GM23338 (cell line): Measurements from ENCODE around the gene LMBR1. TPM values are rescaled to one million over a fixed set of nuclear protein-coding genes. Genes with fewer than 3 reads are reported as not detected.

Experiments used
- ATAC-seq: fragments of 200-7000 bp; cut with Tn5 transposase; 3 replicates; pipeline ENCODE4 v1.9.1; 2020
- DNase-seq: peaks from one replicate; pipeline ENCODE4 v3.0.0-alpha.2; 2015; ENCODE audit warnings: low spot score
- H2AFZ ChIP-seq: fragments of 200-600 bp; sonication (generic); 2 replicates; pipeline ENCODE4 v1.8.0; 2016; ENCODE audit warnings: antibody characterized with exemption, mild to moderate bottlenecking, moderate library complexity
- H3F3A ChIP-seq: fragments of 200-600 bp; sonication (generic); replicated peaks from 2 replicates; pipeline ENCODE4 v1.8.0; 2017; ENCODE audit warnings: antibody characterized with exemption, mixed run types, low read depth
- H3K27ac ChIP-seq: fragments of 200-600 bp; sonication (generic); 2 replicates; pipeline ENCODE4 v1.6.1; 2016; ENCODE audit warnings: low read depth
- H3K27me3 ChIP-seq: fragments of 200-600 bp; sonication (generic); 2 replicates; pipeline ENCODE4 v1.8.0; 2016; ENCODE audit warnings: mild to moderate bottlenecking, mixed run types, moderate library complexity; ENCODE audit not compliant: insufficient read depth
- H3K36me3 ChIP-seq: fragments of 200-600 bp; sonication (generic); 2 replicates; pipeline ENCODE4 v1.8.0; 2016; ENCODE audit warnings: mild to moderate bottlenecking; ENCODE audit not compliant: insufficient read depth
- H3K4me1 ChIP-seq: fragments of 200-600 bp; sonication (generic); 2 replicates; pipeline ENCODE4 v1.8.0; 2016; ENCODE audit warnings: mild to moderate bottlenecking, moderate library complexity; ENCODE audit not compliant: insufficient read depth
- H3K4me2 ChIP-seq: fragments of 200-600 bp; sonication (generic); 2 replicates; pipeline ENCODE4 v1.7.1; 2017; ENCODE audit warnings: mixed run types
- H3K4me3 ChIP-seq: fragments of 200-600 bp; sonication (generic); 2 replicates; pipeline ENCODE4 v1.6.1; 2016; ENCODE audit warnings: mixed run types
- H3K79me2 ChIP-seq: fragments of 200-600 bp; sonication (generic); replicated peaks from 2 replicates; pipeline ENCODE4 v1.8.0; 2017; ENCODE audit warnings: mild to moderate bottlenecking; ENCODE audit not compliant: insufficient read depth
- H3K9me2 ChIP-seq: fragments of 200-600 bp; sonication (generic); 2 replicates; pipeline ENCODE4 v1.8.0; 2017; ENCODE audit not compliant: insufficient read depth
- H4K20me1 ChIP-seq: fragments of 200-600 bp; sonication (generic); replicated peaks from 2 replicates; pipeline ENCODE4 v1.8.0; 2017; ENCODE audit warnings: mild to moderate bottlenecking; ENCODE audit not compliant: insufficient read depth
- H3K27ac Mint-ChIP-seq: 2 replicates; pipeline ENCODE4 v1.8.0; 2020; ENCODE audit warnings: inconsistent platforms, mild to moderate bottlenecking, moderate library complexity, mixed read lengths
- H3K27me3 Mint-ChIP-seq: 3 replicates; pipeline ENCODE4 v1.8.0; 2022; ENCODE audit warnings: low read depth, mild to moderate bottlenecking, moderate library complexity, mixed read lengths, inconsistent platforms; ENCODE audit not compliant: insufficient read depth, poor library complexity
- H3K36me3 Mint-ChIP-seq: 3 replicates; pipeline ENCODE4 v1.8.0; 2021; ENCODE audit warnings: low read depth, mild to moderate bottlenecking, inconsistent platforms, moderate library complexity, mixed read lengths
- H3K4me1 Mint-ChIP-seq: 3 replicates; pipeline ENCODE4 v1.8.0; 2020; ENCODE audit warnings: mild to moderate bottlenecking, inconsistent platforms, mixed read lengths
- H3K4me3 Mint-ChIP-seq: 3 replicates; pipeline ENCODE4 v1.8.0; 2021; ENCODE audit warnings: moderate library complexity, mild to moderate bottlenecking, inconsistent platforms, mixed read lengths
- H3K9me3 Mint-ChIP-seq: 3 replicates; pipeline ENCODE4 v1.8.0; 2020; ENCODE audit warnings: moderate library complexity, mild to moderate bottlenecking, inconsistent platforms, mixed read lengths
- CREB1 ChIP-seq: fragments of 250-450 bp; sonication (Bioruptor Pico); IDR thresholded peaks from 2 replicates; pipeline ENCODE4 v1.5.0; 2020; ENCODE audit warnings: low read depth, mild to moderate bottlenecking, moderate library complexity
- ETS1 ChIP-seq: IDR thresholded peaks from 2 replicates; pipeline ENCODE4 v1.6.1; 2016; ENCODE audit warnings: antibody characterized with exemption
- EZH2 ChIP-seq: fragments of 200-600 bp; sonication (generic); IDR thresholded peaks from one replicate; pipeline ENCODE4 v1.8.0; 2017; ENCODE audit warnings: antibody characterized with exemption, mild to moderate bottlenecking, low read depth; ENCODE audit not compliant: unreplicated experiment
- EZH2phosphoT487 ChIP-seq: fragments of 200-600 bp; sonication (generic); IDR thresholded peaks from one replicate; pipeline ENCODE4 v1.8.1; 2018; ENCODE audit warnings: antibody characterized with exemption; ENCODE audit not compliant: unreplicated experiment
- JUNB ChIP-seq: IDR thresholded peaks from one replicate; pipeline ENCODE4 v1.6.1; 2016; ENCODE audit warnings: antibody characterized with exemption; ENCODE audit not compliant: unreplicated experiment
- NANOG ChIP-seq: IDR thresholded peaks from 2 replicates; pipeline ENCODE4 v1.6.1; 2016; ENCODE audit warnings: antibody characterized with exemption, borderline replicate concordance
- POLR2AphosphoS5 ChIP-seq: IDR thresholded peaks from 2 replicates; pipeline ENCODE4 v1.6.1; 2016; ENCODE audit warnings: antibody characterized with exemption, low read depth
- REST ChIP-seq: IDR thresholded peaks from one replicate; pipeline ENCODE4 v1.6.1; 2018; ENCODE audit warnings: antibody characterized with exemption; ENCODE audit not compliant: unreplicated experiment
- STAT1 ChIP-seq: IDR thresholded peaks from one replicate; pipeline ENCODE4 v1.6.1; 2016; ENCODE audit warnings: antibody characterized with exemption; ENCODE audit not compliant: unreplicated experiment
- ZNF114 ChIP-seq: fragments of 250-450 bp; sonication (Bioruptor Pico); IDR thresholded peaks from 2 replicates; pipeline ENCODE4 v1.5.0; 2020; ENCODE audit warnings: mild to moderate bottlenecking, moderate library complexity
- ZNF331 ChIP-seq: fragments of 250-450 bp; sonication (Bioruptor Pico); IDR thresholded peaks from 2 replicates; pipeline ENCODE4 v1.5.0; 2020; ENCODE audit warnings: low read depth, mild to moderate bottlenecking, moderate library complexity
- polyA plus RNA-seq: library from polyadenylated mRNA; unstranded; fragments of >200 nt; fragmentation: Nextera tagmentation; extraction: Ambion mirVana; gene quantifications from 2 replicates; pipeline ENCODE4 v1.2.1, GENCODE V29; 2016
- total RNA-seq: library from RNA; depleted of rRNA; stranded (reverse); fragments of >200 nt; shearing (Covaris generic); gene quantifications from 2 replicates; pipeline ENCODE4 v1.2.3, GENCODE V29; 2014
- TF ChIP-seq, protein P1 (sequence below), 2 experiments: fragments of 200-600 bp in 1 of 2; sonication (generic) in 1 of 2; conservative IDR thresholded peaks; 2 replicates each; pipeline versions ENCODE4 v1.5.1 to v1.6.1; 2016 to 2017; ENCODE audit warnings: antibody characterized with exemption in 2 of 2, low read depth in 2 of 2, mild to moderate bottlenecking in 2 of 2, moderate library complexity in 1 of 2
- TF ChIP-seq, protein P2 (sequence below): fragments of 250-450 bp; sonication (Bioruptor Pico); IDR thresholded peaks from 2 replicates; pipeline ENCODE4 v1.5.0; 2020; ENCODE audit warnings: mild to moderate bottlenecking, moderate library complexity

LMBR1 gene
- total and polyA plus RNA-seq, 2 experiments from 2014 or later: 21.8 to 90.1 TPM

DNA sequence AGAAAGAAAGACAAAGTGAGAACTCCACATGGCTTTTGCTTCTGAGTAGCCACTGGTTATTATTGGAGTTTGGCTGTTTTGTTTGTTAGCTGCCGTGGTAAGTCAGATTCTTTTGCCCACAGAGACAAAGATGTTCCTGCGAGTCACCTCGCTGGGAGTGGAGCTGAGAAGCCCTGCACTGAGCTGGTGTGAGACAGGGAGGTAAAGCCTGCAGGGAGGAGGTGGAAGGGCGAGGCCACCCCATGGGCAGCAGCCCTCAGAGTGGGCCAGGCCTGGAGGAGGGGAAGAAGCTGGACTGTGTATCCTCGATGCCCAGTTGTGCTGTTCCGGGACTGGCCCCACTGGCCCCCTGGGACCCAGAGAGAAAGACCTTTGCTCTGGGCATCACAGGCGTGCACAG lies 42.3 kb upstream of the LMBR1 start:
- peaks cover under 1% of the 10 kb centered on the region; the same call in 1 of the 3 replicates for H3K9me3 Mint-ChIP-seq
- H3K27ac Mint-ChIP-seq: no peak overlapping the region
- no peaks in the 10 kb centered on the region for H4K20me1 ChIP-seq
- H3K9me2 ChIP-seq: no peaks in the 10 kb centered on the region
- TF ChIP-seq NANOG: no peak
- TF ChIP-seq ETS1: no peak
- TF ChIP-seq JUNB: no peak
- no peak for TF ChIP-seq POLR2AphosphoS5
- no peak for TF ChIP-seq ZNF331 (CRISPR knock-in tag)
- no peak for TF ChIP-seq STAT1
- TF ChIP-seq, protein P1, sequence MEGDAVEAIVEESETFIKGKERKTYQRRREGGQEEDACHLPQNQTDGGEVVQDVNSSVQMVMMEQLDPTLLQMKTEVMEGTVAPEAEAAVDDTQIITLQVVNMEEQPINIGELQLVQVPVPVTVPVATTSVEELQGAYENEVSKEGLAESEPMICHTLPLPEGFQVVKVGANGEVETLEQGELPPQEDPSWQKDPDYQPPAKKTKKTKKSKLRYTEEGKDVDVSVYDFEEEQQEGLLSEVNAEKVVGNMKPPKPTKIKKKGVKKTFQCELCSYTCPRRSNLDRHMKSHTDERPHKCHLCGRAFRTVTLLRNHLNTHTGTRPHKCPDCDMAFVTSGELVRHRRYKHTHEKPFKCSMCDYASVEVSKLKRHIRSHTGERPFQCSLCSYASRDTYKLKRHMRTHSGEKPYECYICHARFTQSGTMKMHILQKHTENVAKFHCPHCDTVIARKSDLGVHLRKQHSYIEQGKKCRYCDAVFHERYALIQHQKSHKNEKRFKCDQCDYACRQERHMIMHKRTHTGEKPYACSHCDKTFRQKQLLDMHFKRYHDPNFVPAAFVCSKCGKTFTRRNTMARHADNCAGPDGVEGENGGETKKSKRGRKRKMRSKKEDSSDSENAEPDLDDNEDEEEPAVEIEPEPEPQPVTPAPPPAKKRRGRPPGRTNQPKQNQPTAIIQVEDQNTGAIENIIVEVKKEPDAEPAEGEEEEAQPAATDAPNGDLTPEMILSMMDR (conservative IDR thresholded peaks at IDR 0.05; ENCODE audit: low read depth in 2 of 2): no peak
- TF ChIP-seq, protein P2, sequence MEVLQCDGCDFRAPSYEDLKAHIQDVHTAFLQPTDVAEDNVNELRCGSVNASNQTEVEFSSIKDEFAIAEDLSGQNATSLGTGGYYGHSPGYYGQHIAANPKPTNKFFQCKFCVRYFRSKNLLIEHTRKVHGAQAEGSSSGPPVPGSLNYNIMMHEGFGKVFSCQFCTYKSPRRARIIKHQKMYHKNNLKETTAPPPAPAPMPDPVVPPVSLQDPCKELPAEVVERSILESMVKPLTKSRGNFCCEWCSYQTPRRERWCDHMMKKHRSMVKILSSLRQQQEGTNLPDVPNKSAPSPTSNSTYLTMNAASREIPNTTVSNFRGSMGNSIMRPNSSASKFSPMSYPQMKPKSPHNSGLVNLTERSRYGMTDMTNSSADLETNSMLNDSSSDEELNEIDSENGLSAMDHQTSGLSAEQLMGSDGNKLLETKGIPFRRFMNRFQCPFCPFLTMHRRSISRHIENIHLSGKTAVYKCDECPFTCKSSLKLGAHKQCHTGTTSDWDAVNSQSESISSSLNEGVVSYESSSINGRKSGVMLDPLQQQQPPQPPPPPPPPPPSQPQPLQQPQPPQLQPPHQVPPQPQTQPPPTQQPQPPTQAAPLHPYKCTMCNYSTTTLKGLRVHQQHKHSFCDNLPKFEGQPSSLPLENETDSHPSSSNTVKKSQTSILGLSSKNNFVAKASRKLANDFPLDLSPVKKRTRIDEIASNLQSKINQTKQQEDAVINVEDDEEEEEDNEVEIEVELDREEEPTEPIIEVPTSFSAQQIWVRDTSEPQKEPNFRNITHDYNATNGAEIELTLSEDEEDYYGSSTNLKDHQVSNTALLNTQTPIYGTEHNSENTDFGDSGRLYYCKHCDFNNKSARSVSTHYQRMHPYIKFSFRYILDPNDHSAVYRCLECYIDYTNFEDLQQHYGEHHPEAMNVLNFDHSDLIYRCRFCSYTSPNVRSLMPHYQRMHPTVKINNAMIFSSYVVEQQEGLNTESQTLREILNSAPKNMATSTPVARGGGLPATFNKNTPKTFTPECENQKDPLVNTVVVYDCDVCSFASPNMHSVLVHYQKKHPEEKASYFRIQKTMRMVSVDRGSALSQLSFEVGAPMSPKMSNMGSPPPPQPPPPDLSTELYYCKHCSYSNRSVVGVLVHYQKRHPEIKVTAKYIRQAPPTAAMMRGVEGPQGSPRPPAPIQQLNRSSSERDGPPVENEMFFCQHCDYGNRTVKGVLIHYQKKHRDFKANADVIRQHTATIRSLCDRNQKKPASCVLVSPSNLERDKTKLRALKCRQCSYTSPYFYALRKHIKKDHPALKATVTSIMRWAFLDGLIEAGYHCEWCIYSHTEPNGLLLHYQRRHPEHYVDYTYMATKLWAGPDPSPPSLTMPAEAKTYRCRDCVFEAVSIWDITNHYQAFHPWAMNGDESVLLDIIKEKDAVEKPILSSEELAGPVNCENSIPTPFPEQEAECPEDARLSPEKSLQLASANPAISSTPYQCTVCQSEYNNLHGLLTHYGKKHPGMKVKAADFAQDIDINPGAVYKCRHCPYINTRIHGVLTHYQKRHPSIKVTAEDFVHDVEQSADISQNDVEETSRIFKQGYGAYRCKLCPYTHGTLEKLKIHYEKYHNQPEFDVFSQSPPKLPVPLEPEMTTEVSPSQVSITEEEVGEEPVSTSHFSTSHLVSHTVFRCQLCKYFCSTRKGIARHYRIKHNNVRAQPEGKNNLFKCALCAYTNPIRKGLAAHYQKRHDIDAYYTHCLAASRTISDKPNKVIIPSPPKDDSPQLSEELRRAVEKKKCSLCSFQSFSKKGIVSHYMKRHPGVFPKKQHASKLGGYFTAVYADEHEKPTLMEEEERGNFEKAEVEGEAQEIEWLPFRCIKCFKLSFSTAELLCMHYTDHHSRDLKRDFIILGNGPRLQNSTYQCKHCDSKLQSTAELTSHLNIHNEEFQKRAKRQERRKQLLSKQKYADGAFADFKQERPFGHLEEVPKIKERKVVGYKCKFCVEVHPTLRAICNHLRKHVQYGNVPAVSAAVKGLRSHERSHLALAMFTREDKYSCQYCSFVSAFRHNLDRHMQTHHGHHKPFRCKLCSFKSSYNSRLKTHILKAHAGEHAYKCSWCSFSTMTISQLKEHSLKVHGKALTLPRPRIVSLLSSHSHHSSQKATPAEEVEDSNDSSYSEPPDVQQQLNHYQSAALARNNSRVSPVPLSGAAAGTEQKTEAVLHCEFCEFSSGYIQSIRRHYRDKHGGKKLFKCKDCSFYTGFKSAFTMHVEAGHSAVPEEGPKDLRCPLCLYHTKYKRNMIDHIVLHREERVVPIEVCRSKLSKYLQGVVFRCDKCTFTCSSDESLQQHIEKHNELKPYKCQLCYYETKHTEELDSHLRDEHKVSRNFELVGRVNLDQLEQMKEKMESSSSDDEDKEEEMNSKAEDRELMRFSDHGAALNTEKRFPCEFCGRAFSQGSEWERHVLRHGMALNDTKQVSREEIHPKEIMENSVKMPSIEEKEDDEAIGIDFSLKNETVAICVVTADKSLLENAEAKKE (CRISPR knock-in tag): no peak
- no peak for TF ChIP-seq EZH2phosphoT487
- TF ChIP-seq CREB1: no peak
- TF ChIP-seq ZNF114: no peak
- no peak for TF ChIP-seq EZH2
- no peak for TF ChIP-seq REST
- H3K4me1 ChIP-seq: no peaks in the 10 kb centered on the region
- H3F3A ChIP-seq: no peaks in the 10 kb centered on the region
- no peak overlapping the region for H3K4me3 ChIP-seq
- H3K36me3 Mint-ChIP-seq: no peaks in the 10 kb centered on the region
- H3K27me3 ChIP-seq: no peaks in the 10 kb centered on the region
- no peak overlapping the region for H2AFZ ChIP-seq
- DNase-seq (no peak), ATAC-seq (no peak)
- no peak overlapping the region for H3K27ac ChIP-seq
- no peak overlapping the region for H3K4me3 Mint-ChIP-seq
- no peaks in the 10 kb centered on the region for H3K36me3 ChIP-seq
- no peak overlapping the region for H3K4me2 ChIP-seq
- no peaks in the 10 kb centered on the region for H3K79me2 ChIP-seq
- peaks cover 2% of the 10 kb centered on the region for H3K27me3 Mint-ChIP-seq
- peaks cover 8% of the 10 kb centered on the region; the same call in 2 of the 3 replicates for H3K4me1 Mint-ChIP-seq
